ENCODE results near the gene KDM6B.

- TF ChIP-seq EZH2phosphoT487 (IDR thresholded peaks at IDR 0.05; ENCODE audit: low read length) (no peak), CTCF (IDR thresholded peaks at IDR 0.05; ENCODE audit: low read length) (no peak), EZH2 (optimal IDR thresholded peaks at IDR 0.05; ENCODE audit: low read depth, low read length) (no peak)
Measured at GRCh38 chr17:7830616-7831015, 3.4 kb upstream of the KDM6B start.

All from MM.1S (cell line).